SK-N-SH (cell line): ENCODE measurements around the gene KHNYN.

ENCODE experiments used
- EP300 ChIP-seq, 2 experiments: IDR thresholded peaks; 2 replicates each; pipeline versions ENCODE4 v1.4.0 to v1.6.1; 2012; ENCODE audit warnings: borderline replicate concordance in 1 of 2, low read depth in 1 of 2, low read length in 1 of 2
- RFX5 ChIP-seq: IDR thresholded peaks from 2 replicates; pipeline ENCODE4 v1.6.1; 2012; ENCODE audit warnings: mild to moderate bottlenecking, improper control_type of control experiment, low read length
- TF ChIP-seq, protein P1 (sequence below): fragments of 200-600 bp; sonication (generic); IDR thresholded peaks from 2 replicates; pipeline ENCODE4 v1.6.1; 2017; ENCODE audit warnings: antibody characterized with exemption, mild to moderate bottlenecking, moderate library complexity

DNA sequence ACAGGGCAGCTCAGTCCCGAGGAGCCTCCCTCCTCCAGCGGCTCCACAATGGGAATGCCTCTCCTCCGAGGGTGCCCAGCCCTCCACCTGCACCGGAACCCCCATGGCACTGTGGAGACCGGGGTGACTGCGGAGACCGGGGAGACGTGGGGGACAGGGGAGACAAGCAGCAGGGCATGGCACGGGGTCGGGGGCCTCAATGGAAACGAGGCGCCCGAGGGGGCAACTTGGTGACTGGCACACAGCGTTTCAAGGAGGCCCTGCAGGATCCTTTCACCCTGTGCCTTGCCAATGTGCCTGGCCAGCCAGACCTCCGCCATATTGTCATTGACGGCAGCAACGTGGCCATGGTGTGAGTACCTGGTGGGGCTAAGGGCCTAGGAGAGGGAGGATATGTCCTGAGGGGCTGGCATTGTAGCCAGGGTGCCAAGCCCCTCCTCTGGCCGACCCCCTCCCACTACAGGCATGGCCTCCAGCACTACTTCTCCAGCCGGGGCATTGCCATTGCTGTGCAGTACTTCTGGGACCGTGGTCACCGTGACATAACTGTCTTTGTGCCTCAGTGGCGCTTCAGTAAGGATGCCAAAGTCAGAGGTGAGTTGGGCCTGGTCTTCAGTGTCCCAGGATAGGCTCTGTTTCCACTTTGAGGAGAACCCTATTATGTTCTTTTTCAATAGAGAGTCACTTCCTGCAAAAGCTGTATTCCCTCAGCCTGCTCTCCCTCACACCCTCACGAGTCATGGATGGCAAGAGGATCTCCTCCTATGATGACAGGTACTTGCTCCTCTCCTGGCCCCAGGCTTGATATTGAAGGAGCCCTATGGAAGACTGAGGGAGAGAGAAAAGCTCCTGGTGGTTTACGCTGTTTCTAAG, 2.7 kb downstream of the KHNYN start:
- TF ChIP-seq EP300 (IDR thresholded peaks at IDR 0.05; ENCODE audit: borderline replicate concordance in 1 of 2, low read depth in 1 of 2, low read length in 1 of 2): no peak
- TF ChIP-seq, protein P1, sequence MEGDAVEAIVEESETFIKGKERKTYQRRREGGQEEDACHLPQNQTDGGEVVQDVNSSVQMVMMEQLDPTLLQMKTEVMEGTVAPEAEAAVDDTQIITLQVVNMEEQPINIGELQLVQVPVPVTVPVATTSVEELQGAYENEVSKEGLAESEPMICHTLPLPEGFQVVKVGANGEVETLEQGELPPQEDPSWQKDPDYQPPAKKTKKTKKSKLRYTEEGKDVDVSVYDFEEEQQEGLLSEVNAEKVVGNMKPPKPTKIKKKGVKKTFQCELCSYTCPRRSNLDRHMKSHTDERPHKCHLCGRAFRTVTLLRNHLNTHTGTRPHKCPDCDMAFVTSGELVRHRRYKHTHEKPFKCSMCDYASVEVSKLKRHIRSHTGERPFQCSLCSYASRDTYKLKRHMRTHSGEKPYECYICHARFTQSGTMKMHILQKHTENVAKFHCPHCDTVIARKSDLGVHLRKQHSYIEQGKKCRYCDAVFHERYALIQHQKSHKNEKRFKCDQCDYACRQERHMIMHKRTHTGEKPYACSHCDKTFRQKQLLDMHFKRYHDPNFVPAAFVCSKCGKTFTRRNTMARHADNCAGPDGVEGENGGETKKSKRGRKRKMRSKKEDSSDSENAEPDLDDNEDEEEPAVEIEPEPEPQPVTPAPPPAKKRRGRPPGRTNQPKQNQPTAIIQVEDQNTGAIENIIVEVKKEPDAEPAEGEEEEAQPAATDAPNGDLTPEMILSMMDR: no peak
- no peak for TF ChIP-seq RFX5
